CD4-positive, alpha-beta T cell treated with Interleukin-2 at 100 ng/mL for 4 hours (primary cell): ENCODE results near the gene TNPO3.
"Not testable (repeated sequence)": the region's sequence is repeated elsewhere in the genome, so short reads cannot be mapped to it uniquely, and the experiment has no call there.

Experiments
- DNase-seq: peaks from one replicate; pipeline ENCODE4 v3.0.0-alpha.2; 2020; ENCODE audit warnings: low spot score

Gene TNPO3

GRCh38 chr7:129069021-129069420, 14.1 kb upstream of the TNPO3 start:
- DNase-seq, result no peak

DNA sequence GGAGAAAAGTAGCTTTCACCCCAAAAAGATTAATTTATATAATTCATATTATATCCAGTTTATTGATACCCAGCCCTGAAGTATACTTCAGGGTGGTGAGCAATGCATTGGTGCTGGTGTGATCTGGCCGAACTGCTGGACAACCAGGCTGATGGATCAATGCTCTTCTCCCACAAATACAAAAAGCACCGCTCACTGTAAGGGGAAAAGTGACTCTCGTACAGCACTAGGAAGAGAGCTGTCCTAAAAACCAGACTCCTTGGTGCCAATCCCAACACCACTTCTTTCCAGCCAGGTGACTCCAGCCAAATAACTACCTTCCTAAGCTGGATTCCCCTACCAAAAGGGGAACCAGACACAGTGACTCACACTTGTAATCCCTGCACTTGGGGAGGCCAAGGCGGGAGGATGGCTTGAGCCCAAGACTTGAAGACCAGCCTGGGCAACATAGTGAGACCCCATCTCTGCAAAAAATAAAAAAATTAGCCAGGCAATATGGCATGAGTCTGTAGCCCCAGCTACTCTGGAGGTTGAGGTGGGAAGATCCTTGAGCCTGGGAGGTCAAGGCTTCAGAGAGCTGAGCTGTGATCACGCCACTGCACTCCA, 13.1 kb upstream of the TNPO3 start:
- DNase-seq, result no peak

GRCh38 chr7:129067132-129067561, 12.2 kb upstream of the TNPO3 start:
- not testable (repeated sequence) for DNase-seq

GRCh38 chr7:129066290-129067131, 11.6 kb upstream of the TNPO3 start:
- no peak for DNase-seq

DNA sequence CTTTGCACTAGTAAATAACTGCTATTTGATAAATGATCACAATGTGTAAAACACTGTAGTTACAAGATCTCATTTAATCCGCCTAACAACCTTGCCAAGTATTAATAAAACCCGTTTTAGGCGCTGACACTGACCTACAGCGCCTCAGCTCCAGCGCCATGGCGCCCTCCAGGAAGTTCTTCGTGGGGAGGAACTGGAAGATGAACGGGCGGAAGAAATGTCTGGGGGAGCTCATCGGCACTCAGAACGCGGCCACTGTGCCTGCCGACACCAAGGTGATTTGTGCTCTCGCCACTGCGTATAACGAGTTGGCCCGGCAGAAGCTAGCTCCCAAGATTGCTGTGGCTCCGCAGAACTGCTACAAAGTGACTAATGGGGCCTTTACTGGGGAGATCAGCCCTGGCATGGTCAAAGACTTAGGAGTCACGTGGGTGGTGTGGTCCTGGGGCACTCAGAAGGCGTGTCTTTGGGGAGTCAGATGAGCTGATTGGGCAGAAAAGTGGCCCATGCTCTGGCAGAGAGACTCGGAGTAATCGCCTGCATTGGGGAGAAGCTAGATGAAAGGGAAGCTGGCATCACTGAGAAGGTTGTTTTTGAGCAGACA, 1.1 kb upstream of the TNPO3 start:
- no peak for DNase-seq

GRCh38 chr7:129055294-129055816, 444 bp upstream of the TNPO3 start:
- no peak for DNase-seq

- no peak for DNase-seq
Observed at GRCh38 chr7:129053938-129054437, 923 bp downstream of the TNPO3 start.

DNA sequence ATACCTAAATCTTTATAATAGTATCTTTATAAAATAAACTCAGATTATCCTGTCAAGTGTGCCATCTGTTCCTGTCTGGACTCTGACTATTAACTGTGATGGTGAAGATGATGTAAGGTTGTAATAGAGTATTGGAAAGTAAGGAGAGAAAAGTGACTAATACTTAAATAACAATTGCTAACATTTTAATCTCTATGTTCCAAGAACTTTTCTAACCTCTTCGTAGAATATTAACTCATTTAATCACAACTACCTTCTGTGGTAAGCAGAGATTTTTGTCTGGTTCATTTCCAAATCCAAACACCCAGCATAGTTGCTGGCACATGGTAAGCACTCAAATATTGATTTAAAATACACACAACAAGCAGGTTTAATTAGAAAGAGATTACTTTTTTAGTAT, 2.5 kb downstream of the TNPO3 start:
- no peak for DNase-seq

- not testable (repeated sequence) for DNase-seq
Observed at GRCh38 chr7:129051459-129051858, 3.5 kb downstream of the TNPO3 start.

DNA sequence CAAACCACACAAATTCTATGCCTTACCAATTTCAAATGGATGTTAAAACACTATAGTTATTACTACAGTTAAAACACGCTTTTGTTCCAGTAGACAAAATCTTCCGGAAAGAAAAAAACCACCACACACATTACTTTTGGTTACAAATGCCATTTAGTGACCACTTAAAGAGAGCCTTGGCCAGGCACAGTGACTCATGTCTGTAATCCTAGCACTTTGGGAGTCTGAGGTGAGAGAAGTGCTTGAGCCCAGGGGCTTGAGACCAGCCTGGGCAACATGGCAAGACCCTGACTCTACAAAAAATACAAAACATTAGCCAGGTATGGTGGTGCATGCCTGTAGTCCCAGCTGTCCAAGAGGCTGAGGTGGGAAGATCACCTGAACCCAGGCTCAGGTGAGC, 7.2 kb downstream of the TNPO3 start:
- no peak for DNase-seq

DNA sequence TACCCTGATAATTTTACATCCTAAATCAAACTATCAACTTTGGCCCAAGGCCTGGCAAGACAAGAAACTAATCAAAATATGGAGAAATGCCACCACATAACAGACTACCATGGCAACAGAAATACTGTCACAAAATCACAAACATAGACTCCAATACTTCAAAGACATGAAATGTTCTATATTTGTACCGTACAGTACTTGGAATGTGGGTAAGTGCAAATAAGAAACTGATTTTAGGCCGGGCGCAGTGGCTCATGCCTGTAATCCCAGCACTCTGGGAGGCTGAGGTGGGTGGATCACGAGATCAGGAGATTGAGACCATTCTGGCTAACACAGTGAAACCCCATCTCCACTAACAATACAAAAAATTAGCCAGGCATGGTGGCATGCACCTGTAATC, 9.2 kb downstream of the TNPO3 start:
- DNase-seq, result no peak

- DNase-seq, result no peak
Observed at GRCh38 chr7:129043012-129043411, 11.9 kb downstream of the TNPO3 start.

DNA sequence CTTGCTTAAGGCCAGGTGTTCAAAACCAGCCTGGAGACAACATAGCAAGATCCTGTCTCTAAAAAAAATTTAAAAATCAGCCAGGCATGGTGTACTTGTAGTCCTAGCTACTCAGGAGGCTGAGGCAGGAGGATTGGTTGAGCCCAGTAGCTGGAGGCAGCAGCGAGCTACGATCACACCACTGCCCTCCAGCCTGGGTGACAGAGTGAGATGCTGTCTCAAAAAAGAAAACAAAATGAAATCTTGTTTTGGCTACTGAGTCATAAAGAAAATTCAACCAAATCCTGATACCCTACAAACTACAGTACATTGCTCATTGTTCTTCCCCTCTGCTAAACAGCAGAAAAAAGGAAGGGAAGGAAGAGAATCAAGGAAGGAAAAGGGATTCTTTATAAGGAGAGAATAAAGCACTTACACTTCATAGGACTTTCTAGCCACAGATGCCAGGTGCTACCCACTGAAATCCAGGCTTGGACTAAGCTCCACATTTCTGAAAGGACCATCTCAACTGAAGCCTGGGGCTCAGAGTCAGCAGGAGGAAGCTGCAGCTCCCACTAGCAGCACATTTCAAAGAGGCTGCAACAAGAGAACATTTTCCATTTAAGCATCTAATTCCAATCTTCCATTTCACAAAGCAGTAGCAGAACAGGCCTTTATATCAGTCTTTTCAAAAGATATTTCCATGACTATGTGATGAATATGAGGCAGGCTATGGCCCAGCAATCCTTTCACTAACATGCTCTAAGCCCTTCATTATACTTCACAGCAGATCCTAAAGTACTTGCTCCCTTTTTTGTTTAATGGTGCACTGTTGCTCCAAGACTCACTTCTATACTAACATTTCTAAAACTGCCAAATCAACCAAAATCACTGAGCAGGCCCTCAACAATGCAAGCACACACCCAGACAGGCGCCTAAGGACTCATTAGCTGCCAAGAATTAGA, 13.5 kb downstream of the TNPO3 start:
- DNase-seq, result no peak

GRCh38 chr7:129038468-129038867, 16.4 kb downstream of the TNPO3 start:
- DNase-seq, result not testable (repeated sequence)

DNA sequence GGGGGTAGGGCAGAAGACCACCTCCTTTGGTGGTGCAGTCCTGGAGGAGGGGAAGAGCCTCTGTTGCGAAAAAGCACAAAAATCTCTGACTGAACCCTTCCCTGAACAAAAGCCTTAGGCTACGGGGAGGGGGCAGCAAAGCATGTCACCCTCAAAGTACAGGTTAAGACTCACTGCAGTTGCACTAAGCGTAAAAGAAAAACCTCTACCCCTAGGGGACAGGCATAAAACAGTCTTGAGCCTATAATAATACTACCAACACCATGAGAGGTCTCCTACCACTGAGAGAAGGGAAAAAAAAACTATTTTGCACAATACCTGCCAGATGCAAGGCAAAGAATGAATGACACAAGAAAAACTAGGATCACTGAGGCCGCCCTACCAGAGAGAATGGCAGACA, 17.3 kb downstream of the TNPO3 start:
- DNase-seq, result no peak

DNA sequence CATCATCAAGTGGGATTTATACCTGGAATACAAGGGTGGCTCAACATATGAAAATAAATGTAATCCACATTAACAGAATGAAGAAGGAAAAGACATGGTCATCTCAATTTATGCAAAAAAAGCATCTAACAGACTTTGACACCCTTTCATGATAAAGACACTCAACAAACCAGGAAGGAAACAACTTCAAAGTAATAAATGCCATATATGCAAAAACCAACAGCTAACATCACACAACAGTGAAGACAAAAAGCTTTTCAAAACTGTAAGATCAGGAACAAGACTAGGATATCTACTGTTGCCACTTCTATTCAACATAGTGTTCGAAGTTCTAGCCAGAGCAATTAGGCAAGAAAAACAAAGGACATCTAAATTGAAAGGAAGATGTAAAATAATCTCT, 22.9 kb downstream of the TNPO3 start:
- no peak for DNase-seq

GRCh38 chr7:129030440-129030839, 24.5 kb downstream of the TNPO3 start:
- no peak for DNase-seq

- DNase-seq, result no peak
Observed at GRCh38 chr7:129024125-129024524, 30.8 kb downstream of the TNPO3 start.

DNA sequence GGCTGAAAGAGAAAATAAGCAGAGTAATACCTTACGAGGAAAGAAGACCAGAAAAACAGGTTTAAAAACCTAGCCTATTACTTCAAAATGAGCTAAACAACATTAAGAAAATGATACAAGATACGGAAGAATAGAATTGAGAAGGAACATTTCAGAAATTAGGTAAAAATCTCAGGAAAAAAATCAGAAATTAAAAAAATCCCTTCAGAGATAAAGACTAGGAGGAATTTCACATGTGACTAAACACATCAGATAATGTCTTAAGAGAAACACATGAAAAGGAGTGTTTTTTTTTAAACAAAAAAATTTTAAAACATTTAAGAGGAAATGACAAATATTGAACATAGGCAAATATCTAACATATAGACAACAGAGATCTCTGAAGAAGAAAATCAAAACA, 33.3 kb downstream of the TNPO3 start:
- no peak for DNase-seq

GRCh38 chr7:129017933-129018538, 36.9 kb downstream of the TNPO3 start:
- DNase-seq, result no peak

GRCh38 chr7:129017264-129017663, 37.6 kb downstream of the TNPO3 start:
- no peak for DNase-seq
